ENCODE measurements around the gene RNF31.

The RNF31 gene

GRCh38 chr14:24117179-24117578 lies 30.1 kb upstream of the RNF31 start (continued):
- TF ChIP-seq CSRNP3 (CRISPR knock-in tag; IDR thresholded peaks at IDR 0.05) (no peak), TSHZ2 (CRISPR knock-in tag; IDR thresholded peaks at IDR 0.05) (no peak), ARNTL (CRISPR knock-in tag; IDR thresholded peaks at IDR 0.05; ENCODE audit: borderline replicate concordance, low read depth) (no peak)
- TF ChIP-seq, protein P1, sequence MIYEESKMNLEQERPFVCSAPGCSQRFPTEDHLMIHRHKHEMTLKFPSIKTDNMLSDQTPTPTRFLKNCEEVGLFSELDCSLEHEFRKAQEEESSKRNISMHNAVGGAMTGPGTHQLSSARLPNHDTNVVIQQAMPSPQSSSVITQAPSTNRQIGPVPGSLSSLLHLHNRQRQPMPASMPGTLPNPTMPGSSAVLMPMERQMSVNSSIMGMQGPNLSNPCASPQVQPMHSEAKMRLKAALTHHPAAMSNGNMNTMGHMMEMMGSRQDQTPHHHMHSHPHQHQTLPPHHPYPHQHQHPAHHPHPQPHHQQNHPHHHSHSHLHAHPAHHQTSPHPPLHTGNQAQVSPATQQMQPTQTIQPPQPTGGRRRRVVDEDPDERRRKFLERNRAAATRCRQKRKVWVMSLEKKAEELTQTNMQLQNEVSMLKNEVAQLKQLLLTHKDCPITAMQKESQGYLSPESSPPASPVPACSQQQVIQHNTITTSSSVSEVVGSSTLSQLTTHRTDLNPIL (CRISPR knock-in tag; IDR thresholded peaks at IDR 0.05; ENCODE audit: low read depth) = no peak

DNA sequence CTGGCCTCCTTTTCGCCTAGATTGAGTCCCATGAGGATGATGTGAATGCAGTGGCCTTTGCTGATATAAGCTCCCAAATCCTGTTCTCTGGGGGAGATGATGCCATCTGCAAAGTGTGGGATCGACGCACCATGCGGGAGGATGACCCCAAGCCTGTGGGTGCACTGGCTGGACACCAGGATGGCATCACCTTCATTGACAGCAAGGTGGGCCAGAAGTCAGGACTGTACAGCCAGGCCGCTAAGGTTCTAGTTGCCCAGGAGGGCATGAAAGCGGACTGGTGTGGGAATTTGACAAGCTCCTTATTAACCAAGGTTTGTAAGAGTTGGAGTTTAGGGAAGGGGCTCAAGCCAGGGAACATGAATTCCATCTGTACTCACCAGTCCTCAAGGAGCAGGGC lies 27.6 kb upstream of the RNF31 start:
- TF ChIP-seq ZFP30 (CRISPR knock-in tag; IDR thresholded peaks at IDR 0.05) = no peak
- TF ChIP-seq, protein P1 (CRISPR knock-in tag; IDR thresholded peaks at IDR 0.05; ENCODE audit: low read depth) = no peak
- no peak for TF ChIP-seq ZNF8 (CRISPR knock-in tag; IDR thresholded peaks at IDR 0.05)
- no peak for TF ChIP-seq SNAI2 (CRISPR knock-in tag; IDR thresholded peaks at IDR 0.05)
- no peak for TF ChIP-seq GLIS3 (CRISPR knock-in tag; IDR thresholded peaks at IDR 0.05)
- no peak for TF ChIP-seq OSR1 (CRISPR knock-in tag; IDR thresholded peaks at IDR 0.05)
- no peak for TF ChIP-seq ISL1 (CRISPR knock-in tag; IDR thresholded peaks at IDR 0.05)
- TF ChIP-seq RARB (CRISPR knock-in tag; IDR thresholded peaks at IDR 0.05) = no peak
- TF ChIP-seq, protein P2, sequence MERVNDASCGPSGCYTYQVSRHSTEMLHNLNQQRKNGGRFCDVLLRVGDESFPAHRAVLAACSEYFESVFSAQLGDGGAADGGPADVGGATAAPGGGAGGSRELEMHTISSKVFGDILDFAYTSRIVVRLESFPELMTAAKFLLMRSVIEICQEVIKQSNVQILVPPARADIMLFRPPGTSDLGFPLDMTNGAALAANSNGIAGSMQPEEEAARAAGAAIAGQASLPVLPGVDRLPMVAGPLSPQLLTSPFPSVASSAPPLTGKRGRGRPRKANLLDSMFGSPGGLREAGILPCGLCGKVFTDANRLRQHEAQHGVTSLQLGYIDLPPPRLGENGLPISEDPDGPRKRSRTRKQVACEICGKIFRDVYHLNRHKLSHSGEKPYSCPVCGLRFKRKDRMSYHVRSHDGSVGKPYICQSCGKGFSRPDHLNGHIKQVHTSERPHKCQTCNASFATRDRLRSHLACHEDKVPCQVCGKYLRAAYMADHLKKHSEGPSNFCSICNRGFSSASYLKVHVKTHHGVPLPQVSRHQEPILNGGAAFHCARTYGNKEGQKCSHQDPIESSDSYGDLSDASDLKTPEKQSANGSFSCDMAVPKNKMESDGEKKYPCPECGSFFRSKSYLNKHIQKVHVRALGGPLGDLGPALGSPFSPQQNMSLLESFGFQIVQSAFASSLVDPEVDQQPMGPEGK (CRISPR knock-in tag; IDR thresholded peaks at IDR 0.05; ENCODE audit: borderline replicate concordance) = no peak
- TF ChIP-seq ZFP3 (CRISPR knock-in tag; IDR thresholded peaks at IDR 0.05) = no peak
- no peak for TF ChIP-seq ARNTL (CRISPR knock-in tag; IDR thresholded peaks at IDR 0.05; ENCODE audit: borderline replicate concordance, low read depth)
- no peak for TF ChIP-seq ZNF565 (CRISPR knock-in tag; conservative IDR thresholded peaks at IDR 0.05; ENCODE audit: low read depth)
- TF ChIP-seq PPARA (CRISPR knock-in tag; IDR thresholded peaks at IDR 0.05; ENCODE audit: borderline replicate concordance) = no peak
- no peak for TF ChIP-seq TOX (CRISPR knock-in tag; IDR thresholded peaks at IDR 0.05; ENCODE audit: borderline replicate concordance)
- no peak for TF ChIP-seq ESRRG (CRISPR knock-in tag; IDR thresholded peaks at IDR 0.05)
- TF ChIP-seq, protein P3, sequence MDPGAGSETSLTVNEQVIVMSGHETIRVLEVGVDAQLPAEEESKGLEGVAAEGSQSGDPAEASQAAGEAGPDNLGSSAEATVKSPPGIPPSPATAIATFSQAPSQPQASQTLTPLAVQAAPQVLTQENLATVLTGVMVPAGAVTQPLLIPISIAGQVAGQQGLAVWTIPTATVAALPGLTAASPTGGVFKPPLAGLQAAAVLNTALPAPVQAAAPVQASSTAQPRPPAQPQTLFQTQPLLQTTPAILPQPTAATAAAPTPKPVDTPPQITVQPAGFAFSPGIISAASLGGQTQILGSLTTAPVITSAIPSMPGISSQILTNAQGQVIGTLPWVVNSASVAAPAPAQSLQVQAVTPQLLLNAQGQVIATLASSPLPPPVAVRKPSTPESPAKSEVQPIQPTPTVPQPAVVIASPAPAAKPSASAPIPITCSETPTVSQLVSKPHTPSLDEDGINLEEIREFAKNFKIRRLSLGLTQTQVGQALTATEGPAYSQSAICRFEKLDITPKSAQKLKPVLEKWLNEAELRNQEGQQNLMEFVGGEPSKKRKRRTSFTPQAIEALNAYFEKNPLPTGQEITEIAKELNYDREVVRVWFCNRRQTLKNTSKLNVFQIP (CRISPR knock-in tag; IDR thresholded peaks at IDR 0.05; ENCODE audit: borderline replicate concordance, low read depth) = no peak
- TF ChIP-seq BACH2 (CRISPR knock-in tag; IDR thresholded peaks at IDR 0.05; ENCODE audit: borderline replicate concordance) = no peak
- no peak for TF ChIP-seq TCF4 (CRISPR knock-in tag; IDR thresholded peaks at IDR 0.05; ENCODE audit: borderline replicate concordance)
- no peak for ATAC-seq

- ATAC-seq = no peak
- no peak for TF ChIP-seq OSR1 (CRISPR knock-in tag; IDR thresholded peaks at IDR 0.05)
- no peak for TF ChIP-seq CSRNP3 (CRISPR knock-in tag; IDR thresholded peaks at IDR 0.05)
- no peak for TF ChIP-seq ZNF565 (CRISPR knock-in tag; conservative IDR thresholded peaks at IDR 0.05; ENCODE audit: low read depth)
- TF ChIP-seq ZFP3 (CRISPR knock-in tag; IDR thresholded peaks at IDR 0.05) = no peak
- TF ChIP-seq BACH2 (CRISPR knock-in tag; IDR thresholded peaks at IDR 0.05; ENCODE audit: borderline replicate concordance) = no peak
- TF ChIP-seq, protein P2 (CRISPR knock-in tag; IDR thresholded peaks at IDR 0.05; ENCODE audit: borderline replicate concordance) = no peak
- TF ChIP-seq ISL1 (CRISPR knock-in tag; IDR thresholded peaks at IDR 0.05) = no peak
- no peak for TF ChIP-seq ZNF8 (CRISPR knock-in tag; IDR thresholded peaks at IDR 0.05)
- no peak for TF ChIP-seq TCF4 (CRISPR knock-in tag; IDR thresholded peaks at IDR 0.05; ENCODE audit: borderline replicate concordance)
- TF ChIP-seq ARNTL (CRISPR knock-in tag; IDR thresholded peaks at IDR 0.05; ENCODE audit: borderline replicate concordance, low read depth) = no peak
- TF ChIP-seq, protein P3 (CRISPR knock-in tag; IDR thresholded peaks at IDR 0.05; ENCODE audit: borderline replicate concordance, low read depth) = no peak
- no peak for TF ChIP-seq SNAI2 (CRISPR knock-in tag; IDR thresholded peaks at IDR 0.05)
Measured at GRCh38 chr14:24121210-24121609, 26.1 kb upstream of the RNF31 start.
